GM21723 (cell line): ENCODE data around the gene CDH23.

Experiments
- ATAC-seq: cut with Tn5 transposase; IDR thresholded peaks from one replicate; pipeline ENCODE4 v1.9.1; 2021; ENCODE audit warnings: mild to moderate bottlenecking, moderate library complexity; ENCODE audit not compliant: unreplicated experiment

Gene CDH23

DNA sequence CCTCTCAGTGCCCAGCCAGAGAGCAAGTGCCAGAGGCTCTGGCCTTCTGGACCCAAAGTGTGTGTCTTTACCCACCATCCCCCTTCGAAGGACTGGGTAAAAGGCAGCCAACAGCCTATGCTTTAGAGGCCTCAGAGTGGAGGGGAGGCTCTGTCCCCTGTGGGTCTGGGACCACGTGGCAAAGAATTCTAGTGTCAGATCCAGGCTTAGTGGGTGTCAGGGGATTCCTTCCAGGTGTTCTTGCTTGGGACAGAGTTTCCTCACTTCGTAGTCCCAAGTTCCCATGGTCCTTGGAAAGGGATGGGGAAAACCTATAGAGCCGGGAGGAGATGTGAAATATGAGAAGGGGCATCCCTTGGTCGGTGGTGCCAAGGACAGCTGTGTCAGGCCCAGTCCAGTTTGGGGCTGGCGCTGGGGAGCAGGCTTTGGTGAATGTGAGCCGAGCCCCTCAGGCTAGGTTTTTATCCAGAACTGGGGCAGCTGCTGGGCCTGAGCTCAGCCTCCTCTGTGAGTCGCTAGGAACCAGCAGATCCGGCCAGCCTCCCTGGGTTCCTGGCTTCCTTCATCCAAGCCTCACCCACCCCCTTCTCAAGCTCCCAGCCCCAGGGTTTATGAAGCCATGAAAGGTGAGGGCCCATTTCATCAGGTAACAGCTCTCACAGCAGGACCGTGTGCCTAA is 251.7 kb downstream of the CDH23 start:
- no peak for ATAC-seq

DNA sequence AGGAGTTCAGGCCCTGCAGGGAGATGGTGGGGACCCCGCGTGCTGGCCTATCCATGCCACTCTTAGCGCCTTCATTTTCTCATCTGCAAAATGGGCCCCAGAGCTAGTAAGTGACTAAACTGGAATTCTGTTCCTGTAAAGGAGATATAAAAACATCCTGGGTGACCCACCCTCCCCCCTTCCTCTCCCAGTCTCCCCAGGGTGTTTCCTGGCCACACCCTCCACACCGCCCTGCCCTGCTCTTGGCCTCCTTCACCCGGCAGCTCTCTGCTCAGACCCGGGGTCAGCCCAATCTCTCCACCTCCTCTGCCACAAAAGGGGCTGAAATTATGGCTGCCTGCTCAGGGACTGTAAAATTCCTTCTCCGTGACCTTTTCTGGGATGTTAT is 252.2 kb downstream of the CDH23 start:
- no peak for ATAC-seq

DNA sequence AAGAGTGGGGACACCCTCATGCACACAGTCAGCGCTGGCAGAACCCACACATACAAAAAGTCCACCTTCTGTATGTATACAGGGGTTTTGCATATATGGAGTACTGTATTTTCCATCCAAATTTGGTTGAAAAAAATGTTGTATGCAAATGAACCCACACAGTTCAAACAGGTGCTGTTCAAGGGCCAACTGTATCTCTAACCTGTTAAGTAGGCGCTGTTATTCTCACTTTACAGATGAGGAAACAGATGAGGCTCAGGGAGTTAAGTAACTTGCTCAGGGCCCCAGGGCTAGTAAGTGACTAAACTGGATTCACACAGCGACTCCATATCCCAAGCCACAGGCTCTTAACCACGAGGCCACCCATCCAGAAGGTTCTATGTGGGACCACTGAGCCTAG is 252.9 kb downstream of the CDH23 start:
- ATAC-seq = peak; percentile 52

GRCh38 chr10:71650397-71650796 is 253.7 kb downstream of the CDH23 start:
- no peak for ATAC-seq

DNA sequence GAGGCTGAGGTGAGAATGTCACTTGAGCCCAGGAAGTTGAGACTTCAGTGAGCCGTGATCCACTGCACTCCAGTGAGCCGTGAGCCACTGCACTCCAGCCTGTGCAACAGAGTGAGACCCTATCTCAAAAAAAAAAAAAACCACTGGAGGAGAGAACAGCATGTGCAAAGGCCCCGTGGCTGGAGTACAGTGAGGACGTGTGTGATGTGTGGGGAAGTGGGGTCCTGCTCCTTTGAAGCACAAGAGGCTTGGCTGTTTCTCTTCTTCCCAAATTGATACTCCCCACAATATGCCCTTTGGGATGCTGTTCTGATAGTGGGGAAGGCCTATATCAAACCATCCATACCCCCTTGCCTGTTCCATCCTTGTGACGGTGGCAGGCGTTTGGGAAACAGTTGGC is 254.7 kb downstream of the CDH23 start:
- ATAC-seq = no peak

- ATAC-seq = no peak
Observed at GRCh38 chr10:71651928-71652327, 255.2 kb downstream of the CDH23 start.

GRCh38 chr10:71653044-71653443 is 256.3 kb downstream of the CDH23 start:
- ATAC-seq = no peak

DNA sequence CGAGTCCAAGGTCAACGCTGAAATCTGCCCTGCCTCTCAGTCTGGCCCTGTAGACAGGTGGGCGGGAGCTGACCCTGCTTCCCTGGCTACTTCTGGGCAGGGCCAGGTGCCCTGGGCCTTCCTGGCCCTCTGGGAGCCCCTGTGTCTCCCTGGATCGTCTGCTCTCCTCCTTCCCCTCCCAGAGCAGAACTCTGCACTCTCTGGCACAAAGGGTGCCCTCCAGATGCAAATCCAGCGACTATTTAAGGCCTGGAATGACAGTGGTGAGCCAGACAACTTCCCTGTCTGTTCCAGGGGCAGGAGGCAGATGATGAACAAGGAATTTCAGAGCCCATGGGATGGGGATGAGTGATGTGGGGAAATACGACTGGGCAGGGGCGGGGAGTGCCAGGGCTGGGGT is 259.5 kb downstream of the CDH23 start:
- ATAC-seq = no peak

DNA sequence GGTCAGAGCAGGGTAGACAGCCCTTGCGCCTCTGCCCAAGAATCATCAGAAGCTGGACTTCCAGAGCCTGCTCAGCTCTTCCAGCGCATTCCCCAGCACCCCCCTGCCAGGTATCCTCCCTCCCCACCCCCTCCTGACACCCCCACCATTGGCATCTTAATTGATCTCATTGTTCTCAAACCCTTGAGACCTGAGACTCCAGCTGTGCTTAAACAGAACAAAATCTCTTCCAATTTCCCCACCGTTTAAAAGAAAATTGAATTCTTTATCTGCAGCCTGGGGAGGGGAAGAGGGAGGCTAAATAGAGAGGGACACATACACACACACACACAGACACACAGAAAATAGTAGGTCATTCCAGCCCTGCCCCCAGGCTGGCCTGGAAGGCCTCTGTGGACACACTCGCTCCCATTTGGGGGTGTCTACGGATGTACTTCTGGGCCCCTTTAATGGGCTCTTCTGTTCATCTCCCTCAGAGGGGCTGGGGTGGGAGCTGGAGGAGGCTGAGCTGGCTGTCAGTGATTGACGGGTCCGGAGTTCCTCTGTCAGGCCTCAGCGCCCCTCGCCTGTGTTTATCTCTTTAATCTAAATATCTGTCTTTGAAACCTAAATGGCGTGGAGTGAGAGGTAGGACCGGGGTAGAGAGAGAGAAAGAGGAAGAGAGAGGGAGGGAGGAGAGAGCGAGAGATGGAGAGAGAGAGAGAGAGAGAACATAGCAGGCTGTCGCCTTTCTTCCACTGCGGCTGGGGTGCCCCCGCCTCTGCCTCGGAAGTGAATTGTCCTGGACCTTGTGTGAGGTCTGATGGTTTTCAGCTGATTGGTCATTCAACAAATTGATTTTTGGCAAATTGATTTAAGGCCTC is 261.1 kb downstream of the CDH23 start:
- ATAC-seq = no peak

DNA sequence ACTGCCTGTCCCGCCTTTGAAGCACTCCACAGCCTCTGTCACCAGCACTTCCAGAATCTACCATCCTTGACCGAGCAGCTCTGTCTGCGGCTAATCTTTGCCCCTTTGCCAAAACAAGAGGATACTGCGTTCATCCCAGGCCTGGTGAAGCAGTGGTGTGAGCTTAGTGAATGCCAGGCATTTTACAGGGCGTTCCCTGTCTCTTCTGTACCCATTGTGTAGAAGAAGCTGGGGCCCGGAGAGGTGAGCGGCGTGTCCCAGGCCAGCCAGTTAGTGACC is 261.7 kb downstream of the CDH23 start:
- no peak for ATAC-seq

- no peak for ATAC-seq
Observed at GRCh38 chr10:71659111-71659634, 262.5 kb downstream of the CDH23 start.

DNA sequence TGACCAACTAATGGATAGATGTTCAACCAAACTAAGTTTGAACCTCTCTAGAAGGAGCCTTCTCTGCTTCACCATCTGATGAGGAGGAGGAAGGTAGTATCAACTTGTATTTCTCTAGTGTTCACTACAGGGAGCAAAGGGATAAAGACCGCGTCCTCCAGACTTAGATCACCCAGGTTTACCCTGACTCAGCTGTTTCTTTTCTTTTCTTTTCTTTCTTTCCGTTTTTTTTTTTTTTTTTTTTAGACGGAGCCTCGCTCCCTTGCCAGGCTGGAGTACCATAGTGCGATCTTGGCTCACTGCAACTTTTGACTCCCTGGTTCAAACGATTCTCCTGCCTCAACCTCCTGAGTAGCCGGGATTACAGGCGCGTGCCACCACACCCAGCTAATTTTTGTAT is 263.0 kb downstream of the CDH23 start:
- ATAC-seq = no peak

DNA sequence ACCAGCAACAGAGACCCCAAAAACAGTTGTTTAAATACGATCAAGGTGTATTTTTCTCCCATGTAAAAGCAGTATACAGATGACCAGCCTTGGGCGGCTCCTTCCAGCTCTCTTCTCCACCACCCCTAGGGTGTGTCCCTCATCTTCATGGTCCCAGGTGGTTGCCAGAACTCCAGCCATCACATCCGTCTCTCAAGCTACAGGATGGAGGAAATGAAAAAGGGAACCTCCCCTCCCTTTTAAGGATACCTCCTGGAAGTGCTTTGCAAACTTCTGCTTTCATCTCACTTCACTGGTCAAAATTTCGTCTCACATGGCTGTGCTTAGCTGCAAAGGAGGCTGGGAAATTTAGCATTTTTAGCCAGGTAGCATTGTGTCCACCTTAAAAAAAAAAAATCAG is 263.6 kb downstream of the CDH23 start:
- no peak for ATAC-seq

DNA sequence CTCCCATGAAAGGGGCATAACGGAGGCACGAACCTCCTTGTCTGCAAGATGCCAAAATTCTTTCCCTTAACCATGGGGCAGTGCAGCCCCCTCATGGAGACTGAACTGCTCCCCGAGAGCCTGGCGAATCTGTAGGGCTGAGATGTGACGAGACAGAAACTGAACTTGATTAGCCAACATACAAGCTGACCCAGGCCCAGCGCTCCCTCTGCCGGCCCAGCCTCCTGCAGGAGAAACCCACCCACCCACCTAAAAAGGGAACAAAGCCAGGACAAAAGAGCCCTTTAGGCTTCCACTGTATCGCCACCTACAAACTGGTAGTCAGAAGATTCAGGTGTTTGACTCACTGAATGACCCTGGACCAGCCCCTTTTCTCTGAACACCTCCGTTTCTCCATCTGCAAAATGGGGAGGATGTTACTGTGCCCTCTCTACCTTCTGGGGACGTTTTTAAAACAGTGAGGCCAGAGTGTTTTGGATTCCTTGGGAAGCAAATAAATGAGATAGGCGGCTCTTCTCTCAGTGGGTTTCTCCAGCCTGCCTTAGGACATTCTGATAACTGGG is 264.4 kb downstream of the CDH23 start:
- no peak for ATAC-seq

- no peak for ATAC-seq
Observed at GRCh38 chr10:71661779-71662336, 265.1 kb downstream of the CDH23 start.

GRCh38 chr10:71663311-71663710 is 266.6 kb downstream of the CDH23 start:
- ATAC-seq = no peak

GRCh38 chr10:71664585-71664984 is 267.9 kb downstream of the CDH23 start:
- ATAC-seq = no peak

DNA sequence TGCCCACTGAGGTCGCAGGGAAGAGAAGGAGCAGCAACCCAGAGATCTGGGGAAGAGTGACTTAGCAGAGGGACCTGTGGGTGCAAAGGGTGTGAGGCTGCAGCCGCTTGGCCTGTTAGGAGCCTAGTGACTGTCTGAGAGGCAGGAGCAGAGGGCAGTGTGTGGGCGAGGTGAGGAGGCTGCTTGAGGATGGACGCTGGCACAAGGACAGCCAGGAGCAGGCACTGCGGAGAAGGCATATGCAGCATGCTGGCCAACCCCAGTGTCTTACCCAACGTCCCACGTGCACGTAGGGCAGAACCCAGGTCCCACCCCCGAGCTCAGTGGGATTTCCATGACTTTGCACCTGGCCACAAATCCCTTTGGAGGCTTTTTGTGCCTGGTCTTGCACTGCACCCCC is 268.7 kb downstream of the CDH23 start:
- no peak for ATAC-seq

- ATAC-seq = peak; percentile 38
Observed at GRCh38 chr10:71666639-71667386, 270.1 kb downstream of the CDH23 start.

DNA sequence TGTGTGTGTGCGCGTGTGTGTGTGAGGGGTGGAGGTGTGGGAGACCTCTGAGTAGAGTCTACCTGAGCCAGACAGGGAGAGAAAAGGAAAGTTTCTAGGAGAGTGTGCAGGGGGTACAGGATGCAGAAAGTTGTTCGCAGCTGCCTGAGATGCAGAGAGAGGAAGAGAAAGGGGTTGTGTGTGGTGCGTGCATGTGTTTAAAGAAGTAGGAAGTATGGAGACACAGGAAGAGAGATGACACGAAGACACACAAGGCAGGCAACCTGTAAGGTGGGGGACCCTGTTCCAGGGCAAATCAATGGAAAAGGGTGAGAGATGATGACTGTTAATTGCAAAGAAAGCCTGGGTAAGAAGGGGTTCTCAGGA is 270.6 kb downstream of the CDH23 start:
- peak; percentile 57 for ATAC-seq
